GM19397 (cell line): Measurements from ENCODE around the gene NLRC5.
"Not testable (repeated sequence)": the region's sequence is repeated elsewhere in the genome, so short reads cannot be mapped to it uniquely, and the experiment has no call there.

Experiments used
- ATAC-seq: cut with Tn5 transposase; IDR thresholded peaks from one replicate; pipeline ENCODE4 v1.9.1; 2021; ENCODE audit warnings: mild to moderate bottlenecking, moderate library complexity; ENCODE audit not compliant: unreplicated experiment

Gene NLRC5

GRCh38 chr16:57000271-57001025 is 11.1 kb downstream of the NLRC5 start:
- no peak for ATAC-seq

- no peak for ATAC-seq
These were observed 11.8 kb downstream of the NLRC5 start for GRCh38 chr16:57001026-57001679.

DNA sequence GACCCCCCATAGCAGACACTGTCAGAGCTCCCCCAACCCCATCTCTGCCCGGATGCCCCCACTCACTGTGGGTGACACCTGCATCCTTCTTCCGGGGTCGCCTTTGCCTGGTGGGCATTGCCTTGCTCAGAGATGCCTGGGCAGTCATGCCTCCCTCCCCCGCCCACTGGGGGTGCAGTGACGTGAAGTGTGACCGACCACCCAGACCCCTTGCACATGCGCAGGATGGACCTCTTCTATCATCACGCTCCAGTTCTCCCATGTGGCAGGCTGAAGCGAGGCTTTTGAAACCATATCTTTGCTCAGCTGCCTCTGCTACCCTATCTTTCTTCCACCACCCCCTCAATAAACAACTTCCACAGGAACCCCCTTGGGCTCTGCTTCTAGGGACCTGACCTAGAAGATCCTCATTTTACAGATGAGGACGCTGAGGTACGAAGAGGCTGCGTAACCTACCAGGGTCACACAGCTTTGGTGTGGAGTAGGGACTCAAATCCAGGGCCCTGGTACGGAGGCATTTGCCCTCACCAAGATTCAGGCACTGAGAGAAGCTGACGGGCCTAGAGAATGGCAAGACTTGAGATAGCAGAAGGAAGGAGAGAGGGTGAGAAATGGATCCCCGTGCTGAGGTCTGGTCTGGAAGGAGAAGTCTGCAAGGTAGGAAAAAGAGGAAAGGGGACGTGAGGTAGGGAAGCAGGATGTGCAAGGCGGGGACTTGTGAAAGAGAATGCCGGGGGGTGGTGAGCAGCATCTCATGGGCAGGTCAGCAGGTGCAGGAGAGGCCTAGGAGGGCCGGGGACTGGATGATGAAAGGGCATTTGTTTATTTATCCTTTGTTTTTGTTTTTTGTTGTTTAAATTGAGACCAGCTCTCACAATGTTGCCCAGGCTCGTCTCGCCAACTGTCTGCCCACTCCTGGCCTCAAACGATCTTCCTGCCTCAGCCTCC is 14.4 kb downstream of the NLRC5 start:
- ATAC-seq = no peak

DNA sequence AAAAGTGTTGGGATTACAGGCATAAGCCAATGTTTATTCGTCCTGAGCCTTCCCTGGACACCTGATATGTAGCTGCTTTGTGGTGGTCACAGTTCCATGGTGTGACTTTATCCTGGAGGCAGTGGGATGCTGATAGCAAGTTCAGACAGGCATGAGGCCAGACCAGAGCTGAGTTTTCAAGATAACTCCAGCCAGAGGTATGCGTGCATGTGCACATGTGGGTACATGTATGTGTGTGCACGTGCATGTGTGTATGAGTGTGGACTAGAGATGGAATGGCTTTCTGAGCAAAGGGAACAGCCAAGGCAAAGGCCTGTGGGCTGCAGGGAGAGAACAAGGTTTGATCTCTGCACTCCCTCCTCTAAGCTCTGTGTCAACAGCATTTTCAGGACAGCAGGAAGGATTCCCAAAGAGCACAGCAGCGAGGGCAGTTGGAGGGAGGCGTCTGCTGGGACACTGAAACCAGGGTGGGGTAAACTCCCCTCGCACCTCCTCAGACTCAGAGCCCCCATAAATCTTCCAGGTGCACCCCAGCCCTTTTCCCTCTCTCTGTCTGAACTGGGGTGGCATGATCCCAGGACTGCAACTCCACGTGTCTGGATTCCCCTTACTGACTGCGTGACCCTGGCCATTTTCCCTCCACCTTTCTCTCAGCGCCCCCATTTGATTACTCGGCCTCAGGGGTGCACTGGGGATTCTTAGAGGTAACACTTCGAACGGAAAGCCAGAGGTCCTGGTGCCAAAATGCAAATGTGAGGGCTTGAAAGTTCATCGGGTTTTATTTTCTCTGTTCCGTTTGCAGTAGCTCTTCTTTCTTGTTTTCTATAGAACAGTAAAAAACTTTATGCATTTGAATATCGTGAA is 15.3 kb downstream of the NLRC5 start:
- ATAC-seq = no peak

GRCh38 chr16:57005597-57005996 is 16.2 kb downstream of the NLRC5 start:
- ATAC-seq = not testable (repeated sequence)

DNA sequence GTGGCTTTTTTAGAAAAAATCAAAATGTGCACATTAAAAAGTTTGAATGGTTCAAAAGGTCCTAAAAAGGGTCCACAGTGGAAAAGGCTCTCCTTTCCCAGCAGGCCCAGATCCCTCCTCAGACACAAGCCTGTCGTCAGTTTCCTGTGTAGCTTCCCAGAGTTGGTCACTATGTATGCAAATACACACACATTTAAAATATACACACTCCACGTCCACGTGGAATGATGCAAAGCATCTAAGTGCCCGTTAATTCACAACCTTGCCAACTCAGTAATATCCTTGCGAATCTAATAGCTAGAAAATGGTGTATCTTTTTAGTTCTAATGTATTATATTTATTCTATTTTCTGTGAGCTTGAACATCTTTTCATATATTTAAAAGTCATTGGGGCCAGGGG is 17.7 kb downstream of the NLRC5 start:
- ATAC-seq = no peak

GRCh38 chr16:57007530-57007929 is 18.2 kb downstream of the NLRC5 start:
- no peak for ATAC-seq

DNA sequence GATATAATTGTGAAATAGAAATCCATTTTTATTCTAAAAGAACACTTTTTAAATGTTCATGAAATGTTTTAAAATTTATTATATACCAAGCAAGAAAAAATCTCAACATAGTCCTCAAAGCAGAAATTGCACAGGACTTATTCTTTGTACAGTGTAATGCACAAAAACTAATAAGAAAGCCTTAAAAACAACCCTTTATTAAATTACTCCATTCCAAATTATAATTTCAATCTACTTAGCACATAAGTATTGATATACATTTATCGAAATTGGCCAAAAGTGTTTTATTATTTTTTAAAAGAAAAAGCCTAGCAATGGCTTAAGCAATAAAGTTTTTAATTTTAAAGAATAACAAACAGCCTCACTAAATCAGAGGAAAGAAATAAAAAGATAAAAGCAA is 19.1 kb downstream of the NLRC5 start:
- ATAC-seq = no peak

GRCh38 chr16:57009643-57010170 is 20.4 kb downstream of the NLRC5 start:
- ATAC-seq = no peak

GRCh38 chr16:57012353-57012752 is 23.0 kb downstream of the NLRC5 start:
- ATAC-seq = no peak

GRCh38 chr16:57013229-57013628 is 23.9 kb downstream of the NLRC5 start:
- ATAC-seq = no peak

- no peak for ATAC-seq
These were observed 24.5 kb downstream of the NLRC5 start for GRCh38 chr16:57013902-57014301.

- no peak for ATAC-seq
These were observed 26.9 kb downstream of the NLRC5 start for GRCh38 chr16:57016301-57016700.

- ATAC-seq = no peak
These were observed 27.5 kb downstream of the NLRC5 start for GRCh38 chr16:57016831-57017230.

DNA sequence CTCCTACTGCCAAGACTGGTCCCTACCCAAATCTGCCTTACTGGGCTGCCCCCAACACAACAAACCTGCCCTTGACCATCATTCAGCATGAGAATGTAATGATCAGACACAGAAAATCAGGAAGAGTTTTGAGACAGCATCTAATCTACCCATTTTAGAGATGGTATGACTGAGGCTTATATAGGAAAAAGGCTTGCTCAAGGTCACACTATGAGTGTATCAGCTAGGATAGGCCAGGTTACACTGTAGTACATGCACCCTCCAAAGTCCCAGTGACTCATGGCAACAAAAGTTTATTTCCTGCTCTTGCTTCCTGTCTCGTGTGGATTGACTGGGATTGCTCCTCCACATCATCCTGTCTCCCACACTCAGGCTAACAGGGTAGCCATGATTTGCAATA is 27.9 kb downstream of the NLRC5 start:
- no peak for ATAC-seq

- no peak for ATAC-seq
These were observed 30.4 kb downstream of the NLRC5 start for GRCh38 chr16:57019746-57020145.

- ATAC-seq = no peak
These were observed 31.3 kb downstream of the NLRC5 start for GRCh38 chr16:57020651-57021050.

DNA sequence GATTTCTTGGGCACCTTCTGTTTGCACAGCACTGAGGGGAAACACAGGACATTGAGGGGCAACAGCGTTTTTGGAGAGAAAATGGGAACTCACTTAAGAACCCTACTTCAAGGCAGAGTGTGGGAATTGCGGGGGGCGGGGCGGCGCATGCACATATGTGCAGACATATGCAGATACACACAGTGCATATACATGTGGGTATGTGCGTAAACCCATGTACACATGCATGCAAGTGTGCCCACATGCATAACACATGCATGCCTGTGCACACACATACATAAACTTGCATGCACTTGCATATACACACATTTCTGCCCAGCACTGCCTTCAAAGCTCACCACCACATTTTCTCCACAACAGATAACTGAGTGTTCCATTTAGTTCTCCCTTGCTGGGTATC is 32.4 kb downstream of the NLRC5 start:
- ATAC-seq = no peak

GRCh38 chr16:57022445-57022844 is 33.1 kb downstream of the NLRC5 start:
- ATAC-seq = no peak

DNA sequence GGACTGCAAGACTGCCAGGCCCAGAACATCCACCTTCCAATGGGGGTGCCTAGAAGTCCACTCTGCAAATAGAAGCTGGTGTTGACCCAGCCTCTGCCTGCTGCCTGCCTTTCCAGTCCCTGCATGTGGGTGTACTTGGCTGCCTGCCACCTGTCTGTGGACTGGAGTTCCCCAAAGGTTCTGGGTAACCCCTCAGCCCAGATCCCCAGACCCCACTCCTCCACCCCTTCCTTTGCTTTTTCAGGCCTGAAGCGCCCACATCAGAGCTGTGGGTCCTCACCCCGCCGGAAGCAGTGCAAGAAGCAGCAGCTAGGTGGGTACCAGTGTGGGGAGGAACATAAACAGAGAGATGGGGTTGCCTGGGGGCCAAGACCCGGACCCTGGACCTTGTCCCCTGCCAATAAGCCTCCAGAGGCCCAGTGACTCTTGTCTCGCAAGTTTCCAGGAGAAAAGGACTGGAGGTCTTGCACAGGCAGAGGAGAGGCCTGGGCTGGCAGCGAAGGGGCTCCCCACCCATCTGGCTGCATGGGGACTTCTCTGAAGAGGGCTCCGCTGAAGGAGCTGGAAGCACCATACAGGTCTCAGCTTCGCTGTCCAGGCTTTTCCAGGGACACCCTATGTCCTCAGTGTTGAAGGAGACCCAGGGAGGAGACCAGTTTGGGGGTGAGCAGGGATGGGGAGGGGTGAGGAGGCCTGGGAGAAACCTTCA is 34.3 kb downstream of the NLRC5 start:
- no peak for ATAC-seq
